HG03066 (cell line): Measurements from ENCODE around the gene SLC27A2.
A peak's percentile ranks its signal among the peaks of the same experiment; 100 is the strongest.

Experiments
- ATAC-seq: cut with Tn5 transposase; IDR thresholded peaks from one replicate; pipeline ENCODE4 v1.9.1; 2021; ENCODE audit warnings: low read depth; ENCODE audit not compliant: unreplicated experiment

The SLC27A2 gene

GRCh38 chr15:50233192-50233736 is 51.3 kb downstream of the SLC27A2 start:
- no peak for ATAC-seq

GRCh38 chr15:50234764-50235163 is 52.8 kb downstream of the SLC27A2 start:
- no peak for ATAC-seq

- ATAC-seq, result no peak
Measured at GRCh38 chr15:50235794-50236193, 53.8 kb downstream of the SLC27A2 start.

- no peak for ATAC-seq
Measured at GRCh38 chr15:50236433-50236832, 54.4 kb downstream of the SLC27A2 start.

GRCh38 chr15:50238255-50238654 is 56.3 kb downstream of the SLC27A2 start:
- ATAC-seq, result no peak

- no peak for ATAC-seq
Measured at GRCh38 chr15:50241684-50242450, 59.9 kb downstream of the SLC27A2 start.

GRCh38 chr15:50244153-50244552 is 62.2 kb downstream of the SLC27A2 start:
- ATAC-seq, result no peak

GRCh38 chr15:50244959-50245624 is 63.1 kb downstream of the SLC27A2 start:
- ATAC-seq, result no peak

- ATAC-seq, result no peak
Measured at GRCh38 chr15:50246631-50247030, 64.6 kb downstream of the SLC27A2 start.

- peak; percentile 83 for ATAC-seq
Measured at GRCh38 chr15:50247819-50248655, 66.0 kb downstream of the SLC27A2 start.

- ATAC-seq, result no peak
Measured at GRCh38 chr15:50248994-50249582, 67.1 kb downstream of the SLC27A2 start.

- ATAC-seq, result no peak
Measured at GRCh38 chr15:50249704-50250103, 67.7 kb downstream of the SLC27A2 start.

- no peak for ATAC-seq
Measured at GRCh38 chr15:50250760-50251394, 68.9 kb downstream of the SLC27A2 start.

GRCh38 chr15:50251638-50252182 is 69.7 kb downstream of the SLC27A2 start:
- ATAC-seq, result no peak

GRCh38 chr15:50252556-50252955 is 70.6 kb downstream of the SLC27A2 start:
- ATAC-seq, result no peak

GRCh38 chr15:50256188-50257041 is 74.4 kb downstream of the SLC27A2 start:
- no peak for ATAC-seq

GRCh38 chr15:50257332-50257731 is 75.3 kb downstream of the SLC27A2 start:
- ATAC-seq, result no peak

- ATAC-seq, result no peak
Measured at GRCh38 chr15:50257924-50258323, 75.9 kb downstream of the SLC27A2 start.

- ATAC-seq, result no peak
Measured at GRCh38 chr15:50259276-50259675, 77.3 kb downstream of the SLC27A2 start.
